ENCODE results near the gene CNIH1.
"Not testable (repeated sequence)": the region's sequence is repeated elsewhere in the genome, so short reads cannot be mapped to it uniquely, and the experiment has no call there.

The CNIH1 gene

DNA sequence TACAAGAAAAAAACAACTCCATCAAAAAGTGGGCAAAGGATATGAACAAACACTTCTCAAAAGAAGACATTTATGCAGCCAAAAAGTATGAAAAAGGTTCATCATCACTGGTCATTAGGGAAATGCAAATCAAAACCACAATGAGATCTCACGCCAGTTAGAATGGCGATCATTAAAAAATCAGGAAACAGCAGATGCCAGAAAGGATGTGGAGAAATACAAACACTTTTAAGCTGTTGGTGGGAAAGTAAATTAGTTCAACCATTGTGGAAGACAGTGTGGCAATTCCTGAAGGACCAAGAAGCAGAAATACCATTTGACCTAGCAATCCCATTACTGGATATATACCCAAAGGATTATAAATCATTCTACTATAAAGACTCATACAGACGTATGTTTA lies 60.6 kb downstream of the CNIH1 start:
- not testable (repeated sequence) for DNase-seq (ENCODE audit: low read depth in 3 of 3)

- not testable (repeated sequence) for DNase-seq (ENCODE audit: low read depth in 3 of 3)
Observed at GRCh38 chr14:54378893-54379292, 62.3 kb downstream of the CNIH1 start.

DNA sequence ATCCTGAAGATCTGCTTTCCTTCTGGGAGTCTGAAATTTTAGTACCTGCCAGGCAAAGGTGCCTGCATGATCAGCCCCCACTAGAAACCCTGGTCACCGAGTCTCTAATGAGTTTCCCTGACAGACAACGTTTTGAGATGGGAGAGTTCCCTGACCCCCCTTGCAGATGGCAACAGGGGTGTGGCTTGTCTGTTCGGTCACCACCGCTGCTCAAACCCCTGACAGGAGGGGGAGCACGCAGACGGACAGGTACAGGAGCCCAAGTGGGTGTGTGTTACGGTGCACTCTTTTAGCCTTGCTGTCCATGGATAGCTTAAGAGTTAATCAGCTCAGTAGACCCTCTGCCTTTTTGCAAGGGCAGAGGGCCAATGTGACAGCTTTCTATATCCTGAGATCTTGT lies 63.7 kb downstream of the CNIH1 start:
- no peak for DNase-seq (ENCODE audit: low read depth in 3 of 3)

GRCh38 chr14:54374117-54374884 lies 66.9 kb downstream of the CNIH1 start:
- no peak for DNase-seq (ENCODE audit: low read depth in 3 of 3)
